ENCODE measurements around the gene FES.

FES gene
- total RNA-seq: 1.9 to 4.3 (median 2.1) reads per million in 3 donors

GRCh38 chr15:90883976-90884718 lies at the start of gene FES:
FES (plus strand) TSS chr15:90884504; CDS start chr15:90885046, 542 bp downstream.
- Histone ChIP-seq H3K27me3 (replicated peaks; ENCODE audit: control insufficient read depth, insufficient read depth, low read length, poor library complexity, severe bottlenecking) (no peaks in the 10 kb centered on the region), H3K27ac (ENCODE audit: insufficient read depth, low read length, poor library complexity, severe bottlenecking) (no peak within 1 kb of the TSS), H3K36me3 (ENCODE audit: control insufficient read depth, insufficient read depth, low read length) (peaks cover 28% of the 10 kb centered on the region), H3K4me1 (ENCODE audit: control insufficient read depth, insufficient read depth, low read length, poor library complexity, severe bottlenecking) (no peaks in the 10 kb centered on the region), H3K4me3 (ENCODE audit: insufficient read depth, low read depth, low read length, poor library complexity, severe bottlenecking) (no peak within 1 kb of the TSS), H3K9me3 (ENCODE audit: control insufficient read depth, low read length) (no peaks in the 10 kb centered on the region)
- no peak for DNase-seq

- Histone ChIP-seq H3K36me3 (ENCODE audit: control insufficient read depth, insufficient read depth, low read length) (no peaks in the 10 kb centered on the region), H3K27ac (ENCODE audit: insufficient read depth, low read length, poor library complexity, severe bottlenecking) (no peak overlapping the region), H3K4me1 (ENCODE audit: control insufficient read depth, insufficient read depth, low read length, poor library complexity, severe bottlenecking) (peaks cover 20% of the 10 kb centered on the region)
Measured at GRCh38 chr15:90834626-90835025, 49.7 kb upstream of the FES start.

GRCh38 chr15:90836296-90836871 lies 47.9 kb upstream of the FES start:
- Histone ChIP-seq H3K4me1 (ENCODE audit: control insufficient read depth, insufficient read depth, low read length, poor library complexity, severe bottlenecking) (peaks cover 24% of the 10 kb centered on the region), H3K36me3 (ENCODE audit: control insufficient read depth, insufficient read depth, low read length) (no peaks in the 10 kb centered on the region), H3K27me3 (replicated peaks; ENCODE audit: control insufficient read depth, insufficient read depth, low read length, poor library complexity, severe bottlenecking) (no peaks in the 10 kb centered on the region), H3K4me3 (ENCODE audit: insufficient read depth, low read depth, low read length, poor library complexity, severe bottlenecking) (no peak overlapping the region), H3K9me3 (ENCODE audit: control insufficient read depth, low read length) (no peaks in the 10 kb centered on the region), H3K27ac (ENCODE audit: insufficient read depth, low read length, poor library complexity, severe bottlenecking) (no peak overlapping the region)
- DNase-seq: no peak

More at GRCh38 chr15:90834626-90835025, 49.7 kb upstream of the FES start:
- Histone ChIP-seq H3K4me3 (ENCODE audit: insufficient read depth, low read depth, low read length, poor library complexity, severe bottlenecking) (no peak overlapping the region), H3K9me3 (ENCODE audit: control insufficient read depth, low read length) (no peaks in the 10 kb centered on the region), H3K27me3 (replicated peaks; ENCODE audit: control insufficient read depth, insufficient read depth, low read length, poor library complexity, severe bottlenecking) (no peaks in the 10 kb centered on the region)
- DNase-seq: no peak

GRCh38 chr15:90837094-90837493 lies 47.2 kb upstream of the FES start:
- no peaks in the 10 kb centered on the region for H3K36me3 ChIP-seq (ENCODE audit: control insufficient read depth, insufficient read depth, low read length)
- no peak overlapping the region for H3K4me3 ChIP-seq (ENCODE audit: insufficient read depth, low read depth, low read length, poor library complexity, severe bottlenecking)
- H3K4me1 ChIP-seq (ENCODE audit: control insufficient read depth, insufficient read depth, low read length, poor library complexity, severe bottlenecking): peaks cover 24% of the 10 kb centered on the region
- H3K9me3 ChIP-seq (ENCODE audit: control insufficient read depth, low read length): no peaks in the 10 kb centered on the region
- no peaks in the 10 kb centered on the region for H3K27me3 ChIP-seq (replicated peaks; ENCODE audit: control insufficient read depth, insufficient read depth, low read length, poor library complexity, severe bottlenecking)
- peak overlapping the region; percentile 42 for H3K27ac ChIP-seq (ENCODE audit: insufficient read depth, low read length, poor library complexity, severe bottlenecking)
- no peak for DNase-seq

- DNase-seq: peak; percentile 77 to 87 (median 83)
- Histone ChIP-seq H3K4me3 (ENCODE audit: insufficient read depth, low read depth, low read length, poor library complexity, severe bottlenecking) (no peak overlapping the region), H3K9me3 (ENCODE audit: control insufficient read depth, low read length) (no peaks in the 10 kb centered on the region), H3K36me3 (ENCODE audit: control insufficient read depth, insufficient read depth, low read length) (no peaks in the 10 kb centered on the region), H3K27ac (ENCODE audit: insufficient read depth, low read length, poor library complexity, severe bottlenecking) (peak overlapping the region; percentile 64), H3K4me1 (ENCODE audit: control insufficient read depth, insufficient read depth, low read length, poor library complexity, severe bottlenecking) (peaks cover 24% of the 10 kb centered on the region), H3K27me3 (replicated peaks; ENCODE audit: control insufficient read depth, insufficient read depth, low read length, poor library complexity, severe bottlenecking) (no peaks in the 10 kb centered on the region)
Measured at GRCh38 chr15:90838139-90838538, 46.2 kb upstream of the FES start.

- Histone ChIP-seq H3K27ac (ENCODE audit: insufficient read depth, low read length, poor library complexity, severe bottlenecking) (peak overlapping the region; percentile 64), H3K4me3 (ENCODE audit: insufficient read depth, low read depth, low read length, poor library complexity, severe bottlenecking) (no peak overlapping the region), H3K9me3 (ENCODE audit: control insufficient read depth, low read length) (no peaks in the 10 kb centered on the region), H3K27me3 (replicated peaks; ENCODE audit: control insufficient read depth, insufficient read depth, low read length, poor library complexity, severe bottlenecking) (no peaks in the 10 kb centered on the region), H3K4me1 (ENCODE audit: control insufficient read depth, insufficient read depth, low read length, poor library complexity, severe bottlenecking) (peaks cover 24% of the 10 kb centered on the region), H3K36me3 (ENCODE audit: control insufficient read depth, insufficient read depth, low read length) (no peaks in the 10 kb centered on the region)
- peak in 2 of 3 donors; percentile 19 to 32 for DNase-seq
Measured at GRCh38 chr15:90838544-90838943, 45.8 kb upstream of the FES start.

GRCh38 chr15:90839187-90840071 lies 44.9 kb upstream of the FES start:
- no peak overlapping the region for H3K4me3 ChIP-seq (ENCODE audit: insufficient read depth, low read depth, low read length, poor library complexity, severe bottlenecking)
- peaks cover 24% of the 10 kb centered on the region for H3K4me1 ChIP-seq (ENCODE audit: control insufficient read depth, insufficient read depth, low read length, poor library complexity, severe bottlenecking)
- no peaks in the 10 kb centered on the region for H3K36me3 ChIP-seq (ENCODE audit: control insufficient read depth, insufficient read depth, low read length)
- no peaks in the 10 kb centered on the region for H3K9me3 ChIP-seq (ENCODE audit: control insufficient read depth, low read length)
- DNase-seq: no peak
- H3K27me3 ChIP-seq (replicated peaks; ENCODE audit: control insufficient read depth, insufficient read depth, low read length, poor library complexity, severe bottlenecking): no peaks in the 10 kb centered on the region
- no peak overlapping the region for H3K27ac ChIP-seq (ENCODE audit: insufficient read depth, low read length, poor library complexity, severe bottlenecking)

- no peak overlapping the region for H3K27ac ChIP-seq (ENCODE audit: insufficient read depth, low read length, poor library complexity, severe bottlenecking)
Measured at GRCh38 chr15:90840157-90840855, 44.0 kb upstream of the FES start.

GRCh38 chr15:90840954-90841353 lies 43.4 kb upstream of the FES start:
- DNase-seq: no peak
- H3K4me1 ChIP-seq (ENCODE audit: control insufficient read depth, insufficient read depth, low read length, poor library complexity, severe bottlenecking): peaks cover 29% of the 10 kb centered on the region
- no peak overlapping the region for H3K4me3 ChIP-seq (ENCODE audit: insufficient read depth, low read depth, low read length, poor library complexity, severe bottlenecking)
- H3K36me3 ChIP-seq (ENCODE audit: control insufficient read depth, insufficient read depth, low read length): no peaks in the 10 kb centered on the region
- no peaks in the 10 kb centered on the region for H3K27me3 ChIP-seq (replicated peaks; ENCODE audit: control insufficient read depth, insufficient read depth, low read length, poor library complexity, severe bottlenecking)
- no peak overlapping the region for H3K27ac ChIP-seq (ENCODE audit: insufficient read depth, low read length, poor library complexity, severe bottlenecking)
- H3K9me3 ChIP-seq (ENCODE audit: control insufficient read depth, low read length): no peaks in the 10 kb centered on the region

More at GRCh38 chr15:90840157-90840855, 44.0 kb upstream of the FES start:
- Histone ChIP-seq H3K4me3 (ENCODE audit: insufficient read depth, low read depth, low read length, poor library complexity, severe bottlenecking) (no peak overlapping the region), H3K36me3 (ENCODE audit: control insufficient read depth, insufficient read depth, low read length) (no peaks in the 10 kb centered on the region), H3K9me3 (ENCODE audit: control insufficient read depth, low read length) (no peaks in the 10 kb centered on the region), H3K27me3 (replicated peaks; ENCODE audit: control insufficient read depth, insufficient read depth, low read length, poor library complexity, severe bottlenecking) (no peaks in the 10 kb centered on the region), H3K4me1 (ENCODE audit: control insufficient read depth, insufficient read depth, low read length, poor library complexity, severe bottlenecking) (peaks cover 26% of the 10 kb centered on the region)
- DNase-seq: no peak
